Panc1 (cell line): ENCODE measurements around the gene PSMB8. TPM values are rescaled to one million over a fixed set of nuclear protein-coding genes. Genes with fewer than 3 reads are reported as not detected.

Experiments
- ATAC-seq: fragments of 200-7000 bp; cut with Tn5 transposase; 2 replicates; pipeline ENCODE4 v1.9.1; 2020; ENCODE audit warnings: mild to moderate bottlenecking, moderate library complexity
- BruUV-seq: library from RNA; stranded (reverse); fragments of 400-500 nt; replicated peaks from 2 replicates; lab custom pipeline; 2021; lab: Mats Ljungman, UMichigan
- CTCF ChIA-PET: fragments of 300-600 bp; sonication (Branson Sonifier 250); formaldehyde crosslinking; loops from one replicate; lab custom pipeline; 2022; ENCODE audit warnings: antibody characterized with exemption; lab: Charles Lee
- POLR2A ChIA-PET: fragments of 300-600 bp; sonication (Branson Sonifier 250); formaldehyde crosslinking; loops from one replicate; lab custom pipeline; 2022; ENCODE audit warnings: antibody characterized with exemption; lab: Charles Lee
- DNase-seq: peaks from one replicate; pipeline ENCODE4 v3.0.0-alpha.2; 2010; ENCODE audit warnings: low read depth, low spot score
- H3K27ac ChIP-seq: 2 replicates; pipeline ENCODE4 v1.5.1; 2011; ENCODE audit warnings: mild to moderate bottlenecking, low read length, inconsistent platforms
- H3K27me3 ChIP-seq: fragments of 200-500 bp; sonication (Bioruptor generic); 2 replicates; pipeline ENCODE4 v1.6.0; 2014; ENCODE audit warnings: low read length, inconsistent platforms; ENCODE audit not compliant: control insufficient read depth, insufficient read depth
- H3K36me3 ChIP-seq: fragments of 200-500 bp; sonication (Bioruptor generic); 2 replicates; pipeline ENCODE4 v1.5.1; 2014; ENCODE audit warnings: inconsistent platforms, mild to moderate bottlenecking, low read length, moderate library complexity; ENCODE audit not compliant: control insufficient read depth, insufficient read depth
- H3K4me1 ChIP-seq: 2 replicates; pipeline ENCODE4 v1.5.1; 2011; ENCODE audit warnings: inconsistent platforms, mild to moderate bottlenecking, low read length, moderate library complexity; ENCODE audit not compliant: control insufficient read depth, insufficient read depth
- H3K4me3 ChIP-seq, 2 experiments: 2 replicates each; pipeline ENCODE4 v1.5.1; 2011 to 2012; ENCODE audit warnings: low read depth in 2 of 2, low read length in 2 of 2, mild to moderate bottlenecking in 2 of 2, inconsistent platforms in 1 of 2, moderate library complexity in 1 of 2
- H3K9me3 ChIP-seq: fragments of 200-500 bp; sonication (Bioruptor generic); 2 replicates; pipeline ENCODE4 v1.5.1; 2014; ENCODE audit warnings: low read depth, mild to moderate bottlenecking, inconsistent platforms, low read length, moderate library complexity; ENCODE audit not compliant: control insufficient read depth, insufficient read depth
- POLR2AphosphoS5 ChIP-seq: IDR thresholded peaks from 2 replicates; pipeline ENCODE4 v1.6.1; 2012; ENCODE audit warnings: mild to moderate bottlenecking, low read depth, low read length, moderate library complexity
- REST ChIP-seq, 2 experiments: IDR thresholded peaks; 2 replicates each; pipeline ENCODE4 v1.6.1; 2011 to 2012; ENCODE audit warnings: low read depth in 2 of 2, control low read depth in 1 of 2, low read length in 1 of 2, mild to moderate bottlenecking in 1 of 2, moderate library complexity in 1 of 2; ENCODE audit not compliant: insufficient read depth in 1 of 2
- SIN3A ChIP-seq: IDR thresholded peaks from 2 replicates; pipeline ENCODE4 v1.6.1; 2012; ENCODE audit warnings: low read depth, mild to moderate bottlenecking, low read length, moderate library complexity, borderline replicate concordance; ENCODE audit not compliant: insufficient read depth
- TCF7L2 ChIP-seq: IDR thresholded peaks from 2 replicates; pipeline ENCODE4 v1.6.1; 2011; ENCODE audit warnings: mild to moderate bottlenecking, low read depth, low read length, inconsistent platforms
- in situ Hi-C: cut with HindIII; loops from 2 replicates; pipeline ENCODE4 v1.10.0; 2016; ENCODE audit warnings: low sequenced_read_pairs, low pct_unique_long_range_greater_than_20kb
- intact Hi-C: fragments of 100-400 bp; cut with micrococcal nuclease; formaldehyde crosslinking; loops from one replicate; pipeline ENCODE4 v1.10.0; 2022; ENCODE audit not compliant: unreplicated experiment
- total RNA-seq: library from RNA; stranded (reverse); gene quantifications from one replicate; pipeline ENCODE4 v1.2.1, GENCODE V29; 2021; ENCODE audit not compliant: unreplicated experiment
- TF ChIP-seq, protein P1 (sequence below): fragments of 450-650 bp; IDR thresholded peaks from 2 replicates; pipeline ENCODE4 v1.5.1; 2017; ENCODE audit warnings: mild to moderate bottlenecking

Gene PSMB8
- total RNA-seq, 1 experiment from 2014 or later, result 43.8 TPM

DNA sequence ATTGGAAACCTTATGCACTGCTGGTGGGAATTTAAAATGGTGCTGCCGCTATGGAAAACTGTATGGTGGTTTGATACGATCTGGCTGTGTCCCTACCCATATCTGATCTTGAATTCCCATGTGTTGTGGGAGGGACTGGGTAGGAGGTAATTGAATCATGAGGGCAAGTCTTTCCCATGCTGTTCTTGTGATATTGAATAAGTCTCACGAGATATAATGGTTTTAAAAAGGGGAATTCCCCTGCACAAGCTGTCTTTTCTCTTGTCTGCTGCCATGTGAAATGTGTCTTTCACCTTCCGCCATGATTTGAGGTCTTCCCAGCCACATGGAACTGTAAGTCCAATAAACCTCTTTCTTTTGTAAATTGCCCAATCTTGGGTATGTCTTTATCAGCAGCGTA is 10.2 kb downstream of the PSMB8 start:
- POLR2A ChIA-PET, result no interaction called here

GRCh38 chr6:32832535-32832934 is 11.3 kb downstream of the PSMB8 start:
- CTCF ChIA-PET, result no interaction called here
- Histone ChIP-seq H3K27me3 (no peaks in the 10 kb centered on the region), H3K36me3 (peaks cover 4% of the 10 kb centered on the region; the same call in 1 of the 2 replicates), H3K4me3 (no peak overlapping the region), H3K4me1 (peaks cover 7% of the 10 kb centered on the region; the same call in 1 of the 2 replicates), H3K9me3 (no peaks in the 10 kb centered on the region), H3K27ac (no peak overlapping the region)
- in situ Hi-C loops (no loop called here), intact Hi-C loops (no loop called here)
- POLR2A ChIA-PET, result no interaction called here
- BruUV-seq, result no TSS peak
- ATAC-seq, result no peak
- TF ChIP-seq POLR2AphosphoS5, result no peak
- TF ChIP-seq REST (IDR thresholded peaks at IDR 0.05; ENCODE audit: insufficient read depth in 1 of 2, low read depth in 2 of 2, low read length in 1 of 2), result no peak
- TF ChIP-seq, protein P1, sequence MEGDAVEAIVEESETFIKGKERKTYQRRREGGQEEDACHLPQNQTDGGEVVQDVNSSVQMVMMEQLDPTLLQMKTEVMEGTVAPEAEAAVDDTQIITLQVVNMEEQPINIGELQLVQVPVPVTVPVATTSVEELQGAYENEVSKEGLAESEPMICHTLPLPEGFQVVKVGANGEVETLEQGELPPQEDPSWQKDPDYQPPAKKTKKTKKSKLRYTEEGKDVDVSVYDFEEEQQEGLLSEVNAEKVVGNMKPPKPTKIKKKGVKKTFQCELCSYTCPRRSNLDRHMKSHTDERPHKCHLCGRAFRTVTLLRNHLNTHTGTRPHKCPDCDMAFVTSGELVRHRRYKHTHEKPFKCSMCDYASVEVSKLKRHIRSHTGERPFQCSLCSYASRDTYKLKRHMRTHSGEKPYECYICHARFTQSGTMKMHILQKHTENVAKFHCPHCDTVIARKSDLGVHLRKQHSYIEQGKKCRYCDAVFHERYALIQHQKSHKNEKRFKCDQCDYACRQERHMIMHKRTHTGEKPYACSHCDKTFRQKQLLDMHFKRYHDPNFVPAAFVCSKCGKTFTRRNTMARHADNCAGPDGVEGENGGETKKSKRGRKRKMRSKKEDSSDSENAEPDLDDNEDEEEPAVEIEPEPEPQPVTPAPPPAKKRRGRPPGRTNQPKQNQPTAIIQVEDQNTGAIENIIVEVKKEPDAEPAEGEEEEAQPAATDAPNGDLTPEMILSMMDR, result no peak
- TF ChIP-seq SIN3A, result no peak
- no peak for TF ChIP-seq TCF7L2
- no peak for DNase-seq

More for the DNA sequence above, 10.2 kb downstream of the PSMB8 start:
- TF ChIP-seq, protein P1, result no peak
- no peak for TF ChIP-seq SIN3A
- TF ChIP-seq REST (IDR thresholded peaks at IDR 0.05; ENCODE audit: insufficient read depth in 1 of 2, low read depth in 2 of 2, low read length in 1 of 2), result no peak
- TF ChIP-seq TCF7L2, result no peak
- TF ChIP-seq POLR2AphosphoS5, result no peak
- Histone ChIP-seq H3K4me3 (no peak overlapping the region), H3K36me3 (peaks cover 4% of the 10 kb centered on the region; the same call in 1 of the 2 replicates), H3K27me3 (no peaks in the 10 kb centered on the region), H3K4me1 (peaks cover 7% of the 10 kb centered on the region; the same call in 1 of the 2 replicates), H3K9me3 (no peaks in the 10 kb centered on the region), H3K27ac (no peak overlapping the region)
- intact Hi-C loops (no loop called here), in situ Hi-C loops (no loop called here)
- DNase-seq (no peak), ATAC-seq (no peak)
- no TSS peak for BruUV-seq
- CTCF ChIA-PET, result no interaction called here
